OCI-LY1 (cell line): Measurements from ENCODE around the gene CDK5RAP3.

ENCODE experiments used
- CTCF ChIP-seq: fragments of 200-600 bp; sonication (generic), shearing (Covaris generic); IDR thresholded peaks from 2 replicates; pipeline ENCODE4 v1.5.1; 2017; ENCODE audit warnings: mild to moderate bottlenecking, antibody characterized with exemption, low read length, moderate library complexity, mixed read lengths
- EZH2 ChIP-seq: fragments of 200-600 bp; sonication (generic), shearing (Covaris generic); IDR thresholded peaks from 2 replicates; pipeline ENCODE4 v1.8.0; 2017; ENCODE audit warnings: borderline replicate concordance, mixed run types, mild to moderate bottlenecking, antibody characterized with exemption, low read length, moderate library complexity, mixed read lengths

GRCh38 chr17:48026502-48027321 is 55.8 kb downstream of the CDK5RAP3 start:
- peak; percentile 85 for TF ChIP-seq CTCF
- TF ChIP-seq EZH2 = no peak
